Adipose tissue (tissue), 3 donors: ENCODE data around the gene SHB. TPM values are rescaled to one million over a fixed set of nuclear protein-coding genes. Genes with fewer than 3 reads are reported as not detected.

Source experiments
- H3K27ac ChIP-seq: one replicate; pipeline ENCODE4 v1.5.1; 2013; ENCODE audit warnings: low read depth, low read length
- WGBS, 3 donors: extraction: QIAGEN DNeasy Blood & Tissue Kit; methylation state at CpG; one replicate each; pipeline ENCODE4 v1.1.7; 2013; 5-methylcytosine and 5-hydroxymethylcytosine counted together
- polyA plus RNA-seq, 3 donors: library from polyadenylated mRNA; stranded (reverse); fragments of 200-250 nt; gene quantifications; one replicate each; pipeline ENCODE4 v1.2.3, GENCODE V29; 2013
- donor health status: healthy with polysubstance abuse.
- donor health status: Bipolar disorder and iron deficiency.
- donor health status: healthy.

The SHB gene
- polyA plus RNA-seq, 3 donors: 3.5 to 18.9 (median 8.4) TPM

DNA sequence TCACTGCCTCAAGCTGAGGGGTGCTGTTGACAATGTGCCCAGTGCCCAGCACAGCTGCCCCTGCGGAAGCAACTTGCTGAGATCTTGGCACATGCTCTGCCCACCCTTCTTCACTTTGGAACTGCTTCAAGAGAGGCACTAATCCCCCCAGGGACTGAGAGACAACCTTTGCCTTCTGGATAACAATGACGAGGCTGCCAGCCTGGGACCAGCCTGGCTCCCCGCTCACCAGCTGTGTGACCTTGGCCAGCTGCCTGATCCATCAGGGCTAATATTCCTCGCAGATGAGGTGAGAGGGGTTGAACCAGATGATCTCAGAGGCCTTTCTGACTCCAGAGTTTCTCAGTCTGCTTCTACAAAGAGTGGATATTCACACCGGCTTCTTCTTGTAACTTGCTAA lies 81.0 kb downstream of the SHB start:
- no peak overlapping the region for H3K27ac ChIP-seq
- 33 to 81% (median 71%) methylated on average over 5 of the region's 5 CpGs for WGBS, 3 donors

DNA sequence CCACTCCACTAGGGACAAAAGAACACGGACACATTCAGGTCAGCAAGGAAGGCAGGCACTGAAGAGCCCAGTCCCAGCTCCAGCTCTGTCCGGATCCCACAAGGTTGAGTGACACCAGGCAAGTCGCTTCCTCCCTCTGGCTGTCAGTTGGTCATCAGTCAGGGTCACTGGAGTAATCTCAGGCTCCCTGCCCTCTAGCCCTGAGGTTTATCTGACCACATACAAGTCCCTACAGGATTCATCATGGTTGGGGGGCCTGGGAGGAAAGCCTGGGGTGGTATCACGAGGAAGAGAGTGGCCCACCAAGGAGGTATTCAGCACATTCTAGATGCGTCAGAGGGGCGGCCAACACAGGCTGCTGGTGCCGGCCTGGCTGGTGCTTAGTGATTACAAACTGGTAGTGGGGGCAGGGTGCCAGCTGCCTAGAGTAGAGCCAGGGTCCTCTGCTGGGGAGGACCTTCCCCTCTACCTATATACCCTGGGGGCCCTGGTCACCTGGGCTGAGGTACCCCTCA lies 81.5 kb downstream of the SHB start:
- WGBS, 3 donors: 54 to 91% (median 87%) methylated on average over 7 of the region's 7 CpGs
- H3K27ac ChIP-seq: no peak overlapping the region

DNA sequence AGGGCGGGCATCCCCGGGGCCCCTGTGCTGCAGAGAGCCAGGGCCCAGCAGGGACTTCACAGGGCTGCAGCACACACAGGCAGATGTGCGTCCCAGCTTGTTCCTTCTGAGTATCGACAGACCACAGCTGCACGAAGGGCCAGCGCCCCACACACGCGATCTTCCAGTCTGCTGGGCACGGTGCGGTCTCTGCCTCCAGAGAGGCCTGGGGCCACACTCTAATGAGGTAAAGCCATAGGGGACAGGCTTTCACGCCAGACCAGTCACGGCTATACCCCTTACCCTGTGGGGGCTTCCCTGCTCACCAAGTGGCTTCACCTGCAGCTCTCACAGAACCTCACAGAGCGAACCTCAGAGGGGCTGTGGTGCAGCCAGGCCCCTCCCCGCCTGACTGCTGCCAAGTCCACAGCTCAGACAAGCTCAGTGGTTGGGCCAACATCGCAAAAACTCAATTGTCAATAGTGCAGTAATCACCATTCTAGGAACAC lies 82.2 kb downstream of the SHB start:
- 93 to 97% (median 96%) methylated on average over 15 of the region's 15 CpGs for WGBS, 3 donors
- no peak overlapping the region for H3K27ac ChIP-seq

DNA sequence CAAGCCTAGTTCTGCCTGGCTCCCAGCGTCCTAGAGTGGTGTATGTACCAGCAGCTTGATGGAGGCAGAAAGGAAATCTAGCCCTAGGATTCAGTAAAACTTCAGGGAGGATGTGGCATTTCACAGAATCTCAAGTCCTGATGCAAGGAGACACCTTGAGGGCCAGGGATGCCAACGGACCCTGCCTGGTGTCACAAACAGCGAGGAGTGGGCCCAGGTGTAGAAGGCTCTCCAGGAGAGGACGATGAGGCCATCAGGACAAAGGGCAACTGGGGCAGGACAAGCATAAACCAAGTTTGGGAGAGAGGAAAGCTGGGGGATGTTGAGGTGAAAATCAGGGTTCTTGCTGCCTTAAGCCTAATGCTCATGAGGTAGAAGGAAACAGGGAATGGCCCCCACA lies 83.0 kb downstream of the SHB start:
- WGBS, 3 donors: 91 to 93% (median 91%) methylated on average over 4 of the region's 4 CpGs
- no peak overlapping the region for H3K27ac ChIP-seq

DNA sequence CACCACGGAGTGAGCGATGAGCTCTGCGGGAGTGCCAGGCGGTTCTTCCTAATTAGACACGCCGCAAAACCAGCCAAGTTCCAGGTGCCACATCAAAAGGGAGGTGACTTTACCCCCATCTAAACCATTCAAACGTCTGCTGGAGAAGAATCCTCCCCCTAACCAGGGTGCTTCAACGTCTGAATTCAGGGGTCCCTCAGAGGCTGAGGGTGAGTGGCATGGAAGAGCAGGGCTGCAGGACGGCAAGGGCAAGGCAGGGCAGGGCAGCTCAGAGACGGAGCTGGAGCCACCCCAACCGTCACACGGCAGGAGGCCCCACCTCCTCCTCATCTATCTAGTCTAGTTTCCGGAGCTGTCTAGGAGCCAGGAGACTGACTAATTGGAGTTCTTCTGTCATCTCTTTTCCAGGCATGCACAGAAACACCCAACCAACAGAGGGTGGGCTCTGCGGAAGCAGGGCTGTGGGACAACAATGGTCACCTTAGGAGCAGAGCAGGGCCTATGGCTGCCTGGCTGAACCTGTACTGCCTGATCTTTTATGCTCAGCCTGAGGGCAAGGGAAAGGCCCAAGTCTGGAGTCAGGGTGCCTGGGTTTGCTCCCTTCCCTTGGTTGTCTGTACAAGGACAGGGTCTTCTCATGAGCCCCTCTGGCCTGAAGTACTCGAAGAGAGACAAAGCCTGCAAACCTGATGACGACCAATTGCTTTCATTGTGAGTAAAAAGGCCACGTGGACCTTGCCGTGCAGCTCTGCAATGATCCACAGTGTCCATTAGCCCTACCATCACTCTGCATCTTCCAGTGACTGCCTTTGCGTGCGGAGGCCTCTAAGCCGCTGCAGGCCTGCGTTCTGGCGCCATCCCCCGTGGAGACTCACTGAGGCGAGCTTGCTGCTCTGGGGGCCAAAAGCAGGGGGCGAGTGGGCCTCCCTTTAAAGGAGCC lies 84.1 kb downstream of the SHB start:
- 59 to 64% (median 59%) methylated on average over 26 of the region's 26 CpGs for WGBS, 3 donors
- no peak overlapping the region for H3K27ac ChIP-seq

DNA sequence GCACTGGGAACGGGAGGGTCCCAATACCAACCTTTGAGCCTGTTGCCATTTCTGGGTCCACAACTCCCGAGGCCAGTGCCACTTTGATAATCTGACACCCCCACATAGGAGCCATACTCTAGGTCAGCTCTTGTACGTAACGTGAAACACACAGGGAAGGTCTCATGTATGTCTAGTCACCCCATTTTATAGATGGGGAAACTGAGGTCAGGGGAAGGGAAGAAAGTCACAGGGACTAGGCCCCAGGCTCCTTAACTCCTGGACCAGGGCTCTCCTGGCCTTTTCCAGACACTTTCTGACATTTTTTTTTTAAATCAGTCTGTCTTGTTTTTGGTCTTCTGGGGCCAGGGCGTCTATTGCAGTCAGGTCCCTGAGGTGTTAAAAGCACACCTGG lies 84.8 kb downstream of the SHB start:
- H3K27ac ChIP-seq: no peak overlapping the region
- 86 to 94% (median 92%) methylated on average over 5 of the region's 5 CpGs for WGBS, 3 donors

DNA sequence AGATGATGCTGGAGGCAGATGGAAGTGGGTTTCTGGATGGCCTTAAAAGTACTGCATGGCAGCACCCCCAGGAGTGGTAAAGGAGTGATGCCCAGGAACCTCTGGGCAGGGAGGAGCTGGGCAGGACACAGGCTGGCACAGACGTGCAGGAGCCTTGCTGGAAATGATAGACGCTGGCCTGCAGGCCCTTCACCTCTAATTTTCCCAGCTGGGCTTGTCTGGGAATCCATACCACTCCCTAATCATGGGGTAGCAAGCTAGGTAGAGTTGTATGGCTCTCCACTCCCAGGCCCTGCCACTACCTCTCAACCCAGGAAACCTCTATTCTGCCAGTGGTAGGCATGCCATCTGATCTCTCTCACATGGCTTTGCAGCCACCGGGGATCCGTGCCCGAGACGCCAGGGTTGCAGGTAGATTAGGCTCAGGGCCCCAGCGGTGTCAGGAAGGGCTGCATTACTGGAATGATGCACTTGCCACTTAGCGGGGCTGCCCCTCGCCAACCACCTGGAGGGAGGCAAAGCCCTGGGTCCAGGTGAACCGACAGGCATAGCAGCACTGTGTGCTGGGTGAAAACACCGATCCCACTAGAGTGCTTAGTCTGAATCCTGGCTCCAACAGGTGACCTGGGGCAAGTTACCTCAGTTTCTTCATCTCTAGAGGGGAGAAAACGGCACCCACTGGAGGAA lies 85.5 kb downstream of the SHB start:
- no peak overlapping the region for H3K27ac ChIP-seq
- 87 to 91% (median 89%) methylated on average over 12 of the region's 12 CpGs for whole genome bisulfite sequencing, 3 donors

DNA sequence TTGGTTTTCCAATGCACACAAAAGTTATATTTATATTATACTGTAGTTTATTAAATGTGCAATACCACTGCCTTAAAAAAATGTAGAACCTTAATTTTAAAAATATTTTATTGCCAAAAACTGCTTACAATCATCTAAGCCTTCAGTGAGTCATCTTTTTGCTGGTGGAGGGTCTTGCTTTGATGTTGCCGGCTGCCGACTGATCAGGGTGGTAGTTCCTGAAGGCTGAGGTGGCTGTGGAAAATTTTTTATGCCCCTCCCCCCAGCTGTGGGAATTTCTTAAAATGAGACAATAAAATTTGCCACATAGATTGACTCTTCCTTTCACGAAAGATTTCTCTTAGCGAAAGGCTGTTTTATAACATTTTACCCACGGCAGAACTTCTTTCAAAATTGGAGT lies 89.2 kb downstream of the SHB start:
- H3K27ac ChIP-seq: no peak overlapping the region
- 85 to 92% (median 92%) methylated on average over 5 of the region's 5 CpGs for WGBS, 3 donors

DNA sequence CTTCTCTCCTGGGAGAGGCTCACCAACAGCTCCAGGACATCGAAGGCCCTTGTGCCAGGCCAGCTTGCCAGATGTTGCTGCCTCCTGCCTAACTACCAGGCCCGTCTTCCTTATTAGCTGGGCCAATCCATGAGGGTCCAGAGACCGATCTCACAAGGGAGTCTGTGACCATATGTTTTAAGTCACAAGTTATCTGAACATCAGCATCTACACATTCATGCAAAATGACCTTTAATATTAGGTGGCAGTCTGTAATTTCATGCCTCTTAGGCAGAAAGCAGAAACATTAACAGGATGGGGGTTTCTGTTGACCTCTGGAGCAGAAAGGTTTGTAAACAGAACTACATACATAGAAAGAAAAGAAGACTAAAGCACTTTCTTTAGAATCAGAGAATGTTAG lies 90.0 kb downstream of the SHB start:
- WGBS, 3 donors: 85 to 94% (median 88%) methylated on average over 3 of the region's 3 CpGs

DNA sequence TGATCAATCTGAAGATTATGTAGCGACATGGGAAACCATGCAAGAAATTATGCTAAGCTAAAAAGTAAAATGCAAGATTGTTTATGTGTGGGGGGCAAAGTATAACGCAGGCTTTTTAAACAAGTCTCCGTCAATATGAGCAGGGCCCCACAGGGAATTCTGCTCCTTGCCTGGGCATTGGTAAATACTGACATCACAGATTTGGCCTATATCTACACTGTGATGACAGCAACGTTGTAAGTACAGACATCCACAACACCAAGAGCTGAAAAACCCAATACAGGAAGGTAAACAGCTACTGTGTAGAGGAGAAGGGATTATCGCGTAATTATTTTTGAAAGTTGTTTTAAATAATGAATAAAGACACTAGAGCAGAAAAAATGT lies 90.6 kb downstream of the SHB start:
- H3K27ac ChIP-seq: no peak overlapping the region
- 78 to 84% (median 82%) methylated on average over 6 of the region's 6 CpGs for WGBS, 3 donors

More for the DNA sequence above, 90.0 kb downstream of the SHB start:
- no peak overlapping the region for H3K27ac ChIP-seq

DNA sequence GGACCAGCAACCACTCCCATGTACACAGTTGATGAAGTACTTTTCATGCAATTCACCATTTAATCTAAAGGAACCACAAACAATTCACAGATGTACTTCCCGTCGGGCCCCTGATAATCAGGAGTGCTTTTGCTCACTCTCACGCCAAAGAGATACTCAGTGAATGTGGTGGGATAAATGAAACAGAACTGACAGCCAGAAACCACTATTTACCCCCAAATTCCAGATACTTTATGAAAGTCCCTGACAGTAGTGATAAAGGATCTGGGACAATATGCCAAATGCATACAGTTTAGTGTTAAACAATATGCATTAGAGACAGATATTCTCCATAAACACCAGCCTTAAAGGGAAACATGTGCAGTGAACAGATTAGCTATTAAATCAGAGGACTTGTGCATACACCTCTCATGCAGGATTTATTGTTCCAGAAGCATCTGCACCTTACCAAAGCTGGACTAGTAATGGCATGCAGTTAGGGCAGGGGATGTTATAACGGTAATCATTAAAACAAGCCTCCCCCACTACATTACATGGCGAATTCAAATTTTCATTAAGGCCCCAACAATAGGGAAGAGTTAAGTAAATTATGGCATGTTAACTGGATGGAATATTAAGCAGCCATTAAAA lies 91.1 kb downstream of the SHB start:
- 66 to 78% (median 73%) methylated on average over 5 of the region's 5 CpGs for WGBS, 3 donors
- no peak overlapping the region for H3K27ac ChIP-seq

DNA sequence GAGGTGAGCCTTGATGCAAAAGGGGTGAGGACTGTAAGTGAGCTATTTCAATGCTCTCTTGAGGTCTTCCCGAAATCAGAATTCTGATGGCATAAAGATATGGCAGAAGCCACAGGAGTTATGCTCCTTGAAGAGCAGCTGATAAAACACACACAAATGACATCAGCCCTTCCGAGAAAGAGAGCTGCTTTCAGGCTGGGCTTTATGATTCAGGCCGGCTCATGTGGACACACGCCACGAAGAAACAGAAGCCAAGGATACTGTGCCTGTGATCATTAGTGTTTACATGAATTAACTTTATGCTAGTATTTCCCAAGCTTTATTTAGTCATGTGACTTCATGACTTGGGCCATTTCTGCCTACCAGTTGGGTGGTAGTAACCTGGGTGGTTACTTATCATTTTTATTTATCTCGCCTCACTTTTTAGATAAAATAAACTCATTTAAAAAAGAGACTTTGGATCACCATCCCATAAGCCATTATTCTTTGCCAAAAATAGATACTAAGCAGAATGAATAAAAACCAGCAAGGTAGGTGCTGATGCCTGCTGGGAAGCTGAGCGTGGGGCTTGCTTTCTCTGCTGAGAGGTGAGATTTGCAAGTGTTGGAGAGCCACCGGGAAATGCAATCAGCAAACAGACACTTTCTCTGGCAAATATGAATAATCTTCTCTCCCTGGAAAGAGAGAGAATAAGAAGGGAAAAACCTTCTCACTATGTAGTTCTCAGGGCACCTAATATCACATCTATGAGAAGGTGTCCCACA lies 92.1 kb downstream of the SHB start:
- WGBS, 3 donors: 48 to 72% (median 65%) methylated on average over 8 of the region's 8 CpGs
- H3K27ac ChIP-seq: no peak overlapping the region

DNA sequence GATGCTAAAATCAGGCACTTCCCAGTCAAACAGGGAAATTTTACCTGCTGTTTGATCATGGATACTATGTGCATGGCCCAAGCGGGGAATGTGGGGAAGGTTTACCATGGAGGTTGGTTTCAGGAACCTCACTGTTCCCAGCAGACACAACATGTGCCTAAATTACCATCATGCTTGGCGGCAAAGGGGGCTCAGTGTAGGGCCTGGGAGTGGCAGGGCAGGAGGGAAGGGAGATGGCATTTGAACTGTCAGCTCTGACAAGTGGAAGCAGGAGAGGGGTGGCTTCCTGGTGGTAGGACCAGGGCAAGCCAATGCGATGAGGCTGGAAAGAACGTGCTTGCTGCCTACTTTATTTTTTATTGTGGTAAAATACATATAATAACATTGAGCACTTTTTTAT lies 93.4 kb downstream of the SHB start:
- no peak overlapping the region for H3K27ac ChIP-seq
- 95 to 98% (median 98%) methylated on average over 4 of the region's 4 CpGs for WGBS, 3 donors

DNA sequence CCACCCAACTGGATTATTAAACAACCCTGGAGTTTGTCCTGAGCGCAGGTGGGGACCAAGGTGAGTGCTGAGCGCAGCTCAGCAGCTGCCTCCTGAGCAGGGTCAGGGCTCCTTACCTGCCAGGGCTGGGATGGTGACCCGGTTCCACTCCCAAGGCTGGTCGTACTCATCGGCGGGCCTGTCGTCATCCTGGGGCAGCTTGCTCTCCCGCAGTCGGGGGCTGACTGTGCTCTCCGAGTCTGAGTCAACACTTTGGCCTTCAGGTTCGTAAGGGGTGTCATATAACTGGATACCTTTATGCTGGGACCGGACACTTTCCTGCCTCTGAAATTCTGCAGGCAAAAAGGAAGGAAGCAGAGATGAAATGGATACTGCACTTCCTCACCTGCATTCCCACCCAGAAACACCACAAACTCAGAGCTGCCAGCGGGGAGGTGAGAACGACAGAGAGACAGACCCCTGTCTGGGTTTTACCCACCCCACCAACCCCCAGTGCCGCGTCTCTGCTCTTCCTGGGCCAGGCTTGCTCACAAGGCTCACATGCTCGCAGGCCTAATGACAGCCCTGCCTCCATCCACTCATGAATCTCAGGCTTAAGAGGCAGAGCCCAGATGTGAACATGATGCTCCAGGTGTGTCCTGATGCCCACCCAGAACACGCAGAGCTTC lies 94.4 kb downstream of the SHB start:
- WGBS, 3 donors: 82 to 88% (median 88%) methylated on average over 18 of the region's 18 CpGs
- no peak overlapping the region for H3K27ac ChIP-seq

DNA sequence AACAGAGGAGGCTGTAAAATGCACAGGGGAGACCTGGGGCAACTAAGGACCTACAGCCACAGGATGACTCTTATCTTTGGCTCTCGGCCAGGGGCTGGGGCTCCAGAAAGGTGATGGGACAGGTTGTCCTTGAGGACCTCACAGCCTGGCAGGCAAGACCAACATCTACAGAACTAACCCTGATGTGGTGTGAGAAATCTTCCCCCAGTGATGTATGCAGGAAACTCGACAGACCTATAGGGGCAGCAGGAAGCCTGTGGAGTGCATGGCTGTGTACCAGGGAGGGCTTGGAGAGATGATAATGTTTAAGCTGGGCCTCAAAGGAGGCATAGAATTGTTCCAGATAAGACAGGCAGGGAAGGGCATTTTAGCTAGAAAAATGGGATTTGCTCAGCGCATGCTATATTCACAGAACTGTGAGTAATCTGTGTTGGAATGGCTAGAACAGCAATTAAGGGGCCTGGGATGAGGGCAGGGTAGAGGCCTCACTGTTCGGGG lies 96.6 kb downstream of the SHB start:
- 58 to 84% (median 81%) methylated on average over 4 of the region's 4 CpGs for WGBS, 3 donors
- H3K27ac ChIP-seq: no peak overlapping the region

DNA sequence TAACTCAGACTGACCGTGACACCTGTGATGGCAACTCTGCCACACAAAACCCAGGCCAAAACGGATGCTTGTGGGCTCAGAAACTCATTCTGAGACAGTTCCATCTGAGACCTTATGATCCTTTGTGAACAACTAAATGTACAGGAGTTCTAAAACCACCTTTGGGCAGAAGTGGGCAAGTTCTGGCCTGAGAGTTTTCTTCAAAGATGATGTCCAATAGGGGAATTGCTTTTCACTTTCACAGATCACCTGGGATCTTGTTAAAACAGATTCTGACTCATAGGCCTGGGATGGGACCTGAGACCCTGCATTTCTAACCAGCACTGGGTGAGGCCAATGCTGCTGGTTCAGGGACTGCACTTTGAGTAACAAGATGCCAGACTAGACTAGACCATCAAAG lies 97.3 kb downstream of the SHB start:
- H3K27ac ChIP-seq: no peak overlapping the region
- WGBS, 3 donors: 92 to 96% (median 92%) methylated on average over 2 of the region's 2 CpGs

DNA sequence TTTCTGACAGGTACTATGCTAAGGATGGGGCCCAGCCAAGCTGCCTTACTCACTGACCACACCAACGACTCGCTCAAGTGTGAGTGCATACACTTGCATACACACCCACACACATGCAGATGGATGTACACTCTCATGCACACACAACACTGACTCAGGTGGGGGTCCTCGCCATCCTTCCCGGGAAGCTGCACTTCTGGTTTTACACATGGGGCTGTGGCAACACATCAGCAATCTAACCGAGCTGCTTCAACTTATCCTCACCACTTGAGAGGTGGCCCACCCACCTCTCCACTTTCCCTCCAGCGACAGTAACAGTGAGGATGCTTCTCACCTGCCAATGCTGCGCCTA lies 97.9 kb downstream of the SHB start:
- H3K27ac ChIP-seq: no peak overlapping the region
- 87 to 89% (median 87%) methylated on average over 7 of the region's 7 CpGs for WGBS, 3 donors
